ENCODE measurements around the gene UBB. TPM values are rescaled to one million over a fixed set of nuclear protein-coding genes. Genes with fewer than 3 reads are reported as not detected.

The UBB gene
- total RNA-seq, 2 donors from 2014 or later = 520 to 686 TPM

- peaks cover 21 to 37% of the 10 kb centered on the region in 2 donors for H3K4me1 ChIP-seq (ENCODE audit: control insufficient read depth in 1 of 2, low read depth in 2 of 2)
- H3K27ac ChIP-seq = peak within 1 kb of the TSS; percentile 70 to 90
- H3K4me3 ChIP-seq = peak within 1 kb of the TSS; percentile 73
- no peaks in the 10 kb centered on the region for H3K36me3 ChIP-seq
- DNase-seq (ENCODE audit: low spot score) (no peak), ATAC-seq (ENCODE audit: insufficient number of reproducible peaks, low FRiP score, low read depth) (no peak)
- peak; percentile 20 for TF ChIP-seq CTCF (IDR thresholded peaks at IDR 0.05)
- no peaks in the 10 kb centered on the region for H3K9me3 ChIP-seq
- H3K27me3 ChIP-seq (replicated peaks; ENCODE audit: insufficient read depth) = no peaks in the 10 kb centered on the region
Measured at GRCh38 chr17:16415031-16415924, 34.4 kb downstream of the UBB start, which contains the start of gene TRPV2. Gene TRPV2 (plus strand): TSS chr17:16415571. CDS start chr17:16417669, 2,098 bp downstream.

- Histone ChIP-seq H3K27me3 (replicated peaks; ENCODE audit: insufficient read depth) (no peaks in the 10 kb centered on the region), H3K4me3 (no peak overlapping the region), H3K9me3 (no peaks in the 10 kb centered on the region), H3K36me3 (no peaks in the 10 kb centered on the region), H3K4me1 (ENCODE audit: control insufficient read depth in 1 of 2, low read depth in 2 of 2) (peaks cover 21 to 42% of the 10 kb centered on the region in 2 donors), H3K27ac (peak overlapping the region; percentile 90 to 93)
- no peak for ATAC-seq (ENCODE audit: insufficient number of reproducible peaks, low FRiP score, low read depth)
- DNase-seq (ENCODE audit: low spot score) = no peak
- no peak for TF ChIP-seq CTCF (IDR thresholded peaks at IDR 0.05)
Measured at GRCh38 chr17:16417399-16417798, 36.5 kb downstream of the UBB start.

GRCh38 chr17:16417896-16418684 is 37.2 kb downstream of the UBB start:
- no peak for TF ChIP-seq CTCF (IDR thresholded peaks at IDR 0.05)
- no peaks in the 10 kb centered on the region for H3K9me3 ChIP-seq
- H3K4me1 ChIP-seq (ENCODE audit: control insufficient read depth in 1 of 2, low read depth in 2 of 2) = peaks cover 21 to 42% of the 10 kb centered on the region in 2 donors
- H3K36me3 ChIP-seq = peaks cover 1% of the 10 kb centered on the region
- no peak for DNase-seq (ENCODE audit: low spot score)
- H3K27me3 ChIP-seq (replicated peaks; ENCODE audit: insufficient read depth) = no peaks in the 10 kb centered on the region
- H3K4me3 ChIP-seq = no peak overlapping the region
- peak overlapping the region; percentile 90 to 93 for H3K27ac ChIP-seq
- ATAC-seq (ENCODE audit: insufficient number of reproducible peaks, low FRiP score, low read depth) = no peak

GRCh38 chr17:16418685-16419068 is 37.8 kb downstream of the UBB start:
- no peak overlapping the region for H3K4me3 ChIP-seq
- peak overlapping the region; percentile 90 to 93 for H3K27ac ChIP-seq
- H3K27me3 ChIP-seq (replicated peaks; ENCODE audit: insufficient read depth) = no peaks in the 10 kb centered on the region
- peaks cover 21 to 42% of the 10 kb centered on the region in 2 donors for H3K4me1 ChIP-seq (ENCODE audit: control insufficient read depth in 1 of 2, low read depth in 2 of 2)
- no peaks in the 10 kb centered on the region for H3K9me3 ChIP-seq
- H3K36me3 ChIP-seq = peaks cover 2% of the 10 kb centered on the region
- ATAC-seq (ENCODE audit: insufficient number of reproducible peaks, low FRiP score, low read depth) (no peak), DNase-seq (ENCODE audit: low spot score) (no peak)
- TF ChIP-seq CTCF (IDR thresholded peaks at IDR 0.05) = no peak
